Measurements from ENCODE around the gene LTBP4. TPM values are rescaled to one million over a fixed set of nuclear protein-coding genes. Genes with fewer than 3 reads are reported as not detected.

The LTBP4 gene
- total and polyA plus RNA-seq, 2 of the 13 experiments (the other 11 are each of a cell fraction or from before 2014, with no cell fraction given) = 0.86 to 2.3 TPM

DNA sequence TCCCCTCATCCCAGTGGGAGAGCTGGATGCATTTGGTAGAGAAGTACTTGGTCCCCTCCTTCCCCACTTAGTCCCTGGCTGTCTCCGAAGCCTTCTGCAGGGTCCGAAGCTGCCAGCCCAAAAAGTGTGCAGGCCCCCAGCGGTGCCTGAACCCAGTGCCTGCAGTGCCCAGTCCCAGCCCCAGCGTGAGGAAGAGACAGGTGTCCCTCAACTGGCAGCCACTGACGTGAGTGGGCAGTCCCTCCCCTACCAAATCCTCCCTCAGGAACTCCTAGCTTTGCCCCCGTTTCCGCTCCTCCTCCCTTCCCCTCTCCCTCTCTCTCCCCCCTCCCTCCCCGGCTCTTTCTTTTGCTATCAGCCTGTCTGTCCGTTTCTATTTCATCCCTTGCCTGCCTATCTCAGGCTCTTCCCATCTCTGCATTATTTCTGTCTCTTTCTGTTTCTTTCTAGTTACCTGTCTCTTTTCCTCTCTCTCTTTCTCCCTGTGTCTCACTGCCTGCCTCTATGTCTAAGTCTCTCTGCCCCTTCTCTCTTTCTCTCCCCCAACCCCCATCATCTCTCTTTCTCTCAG is 1.8 kb upstream of the LTBP4 start (continued):
- TF ChIP-seq KIAA2018 (CRISPR knock-in tag; IDR thresholded peaks at IDR 0.05; ENCODE audit: borderline replicate concordance) = no peak
- TF ChIP-seq PBX3 (CRISPR knock-in tag; IDR thresholded peaks at IDR 0.05; ENCODE audit: borderline replicate concordance) = no peak
- TF ChIP-seq HOXA5 (CRISPR knock-in tag; IDR thresholded peaks at IDR 0.05) = no peak
- TF ChIP-seq GATA4 (IDR thresholded peaks at IDR 0.05; ENCODE audit: borderline replicate concordance, low read depth) = no peak

Measured in HepG2 (cell line).